GM12878 (cell line): ENCODE measurements around the gene TRAPPC2B. TPM values are rescaled to one million over a fixed set of nuclear protein-coding genes. Genes with fewer than 3 reads are reported as not detected.

Experiments used
- ATAC-seq: fragments of 200-7000 bp; cut with Tn5 transposase; 3 replicates; pipeline ENCODE4 v1.9.1; 2020; ENCODE audit warnings: mild to moderate bottlenecking, moderate library complexity
- BruUV-seq: library from RNA; stranded (reverse); fragments of 400-500 nt; replicated peaks from 2 replicates; lab custom pipeline; 2021; lab: Mats Ljungman, UMichigan
- CTCF ChIA-PET: fragments of 300-600 bp; sonication (Branson Sonifier 250); formaldehyde crosslinking; extraction: SDS; loops from one replicate; lab custom pipeline; 2021; ENCODE audit warnings: inconsistent platforms; lab: Yijun Ruan, JAX
- POLR2A ChIA-PET: fragments of 350-600 bp; formaldehyde crosslinking; extraction: SDS; loops from one replicate; lab custom pipeline; 2021; ENCODE audit warnings: inconsistent platforms; lab: Charles Lee
- RAD21 ChIA-PET: fragments of 300-600 bp; sonication (Branson Sonifier 250); formaldehyde crosslinking; loops from one replicate; lab custom pipeline; 2023; ENCODE audit warnings: antibody characterized with exemption; ENCODE audit not compliant: unreplicated experiment; lab: Charles Lee
- SMC1A ChIA-PET: fragments of 300-600 bp; sonication (Branson Sonifier 250); formaldehyde crosslinking; loops from one replicate; lab custom pipeline; 2023; ENCODE audit not compliant: unreplicated experiment, uncharacterized antibody; lab: Charles Lee
- DNase-seq: peaks from one replicate; pipeline ENCODE4 v3.0.0-alpha.2; 2011; ENCODE audit warnings: low read depth, low spot score
- FAIRE-seq: peaks from 3 replicates; lab custom pipeline; 2011; peaks lifted over from hg19 to GRCh38; lab: Jason Lieb, UNC
- H2AFZ ChIP-seq: 2 replicates; pipeline ENCODE4 v1.6.0; 2011; ENCODE audit warnings: low read depth, low read length, control low read depth; ENCODE audit not compliant: control insufficient read depth
- H3K27ac ChIP-seq: 2 replicates; pipeline ENCODE4 v1.5.1; 2011; ENCODE audit warnings: control low read depth; ENCODE audit not compliant: control insufficient read depth, insufficient read depth
- H3K27me3 ChIP-seq, 2 experiments: replicated peaks in 1 of 2; 2 replicates each; pipeline versions ENCODE4 v1.6.0 to v1.6.1; 2011; ENCODE audit warnings: low read length in 1 of 2; ENCODE audit not compliant: control insufficient read depth in 2 of 2, insufficient read depth in 2 of 2
- H3K36me3 ChIP-seq, 2 experiments: 2 replicates each; pipeline ENCODE4 v1.5.1; 2011; ENCODE audit warnings: low read length in 1 of 2; ENCODE audit not compliant: control insufficient read depth in 2 of 2, insufficient read depth in 2 of 2
- H3K4me1 ChIP-seq: 2 replicates; pipeline ENCODE4 v1.6.1; 2011; ENCODE audit warnings: mild to moderate bottlenecking, low read length, moderate library complexity, mixed read lengths; ENCODE audit not compliant: control insufficient read depth, insufficient read depth
- H3K4me2 ChIP-seq: 2 replicates; pipeline ENCODE4 v1.6.0; 2011; ENCODE audit warnings: control low read depth; ENCODE audit not compliant: control insufficient read depth, insufficient read depth
- H3K4me3 ChIP-seq: fragments of 200-600 bp; sonication (generic); 2 replicates; pipeline ENCODE4 v1.5.1; 2016
- H3K79me2 ChIP-seq: 2 replicates; pipeline ENCODE4 v1.6.0; 2011; ENCODE audit warnings: low read length; ENCODE audit not compliant: control insufficient read depth, insufficient read depth
- H3K9ac ChIP-seq: 2 replicates; pipeline ENCODE4 v1.8.0; 2011; ENCODE audit warnings: low read length, control low read depth, mixed read lengths; ENCODE audit not compliant: control insufficient read depth, insufficient read depth
- H3K9me3 ChIP-seq: replicated peaks from 3 replicates; pipeline ENCODE4 v1.5.1; 2011; ENCODE audit warnings: mild to moderate bottlenecking, low read length; ENCODE audit not compliant: control insufficient read depth, insufficient read depth
- H4K20me1 ChIP-seq: 2 replicates; pipeline ENCODE4 v1.6.0; 2011; ENCODE audit not compliant: control insufficient read depth, insufficient read depth
- CEBPB ChIP-seq, 2 experiments: fragments of 150-350 bp in 1 of 2; IDR thresholded peaks; 2 replicates each; pipeline ENCODE4 v1.6.1; 2012 to 2014; ENCODE audit warnings: low read depth in 2 of 2, low read length in 2 of 2, borderline replicate concordance in 1 of 2, inconsistent platforms in 1 of 2
- DPF2 ChIP-seq: fragments of 450-650 bp; IDR thresholded peaks from 2 replicates; pipeline ENCODE4 v1.6.1; 2017; ENCODE audit warnings: mild to moderate bottlenecking
- RUNX3 ChIP-seq: IDR thresholded peaks from 2 replicates; pipeline ENCODE4 v1.6.1; 2012; ENCODE audit warnings: low read length, inconsistent platforms
- TBL1XR1 ChIP-seq: IDR thresholded peaks from 2 replicates; pipeline ENCODE4 v1.6.1; 2012; ENCODE audit warnings: low read depth, low read length, improper control_type of control experiment
- ZNF622 ChIP-seq: fragments of 450-650 bp; IDR thresholded peaks from 2 replicates; pipeline ENCODE4 v1.6.1; 2017; ENCODE audit warnings: mild to moderate bottlenecking, inconsistent platforms
- ZSCAN29 ChIP-seq: fragments of 450-650 bp; IDR thresholded peaks from 2 replicates; pipeline ENCODE4 v1.6.1; 2017; ENCODE audit warnings: mild to moderate bottlenecking, moderate library complexity
- WGBS: methylation state at CpG from one replicate; pipeline ENCODE4 v1.1.6; 2016; ENCODE audit warnings: low lambda C conversion rate; ENCODE audit not compliant: insufficient replicate concordance, insufficient coverage; ENCODE audit errors: missing lambda C conversion rate; 5-methylcytosine and 5-hydroxymethylcytosine counted together
- in situ Hi-C: fragments of 300-500 bp; cut with MboI; formaldehyde crosslinking; loops from 9 replicates; pipeline ENCODE4 v1.14.3; 2018; ENCODE audit warnings: mixed read lengths
- intact Hi-C: fragments of 100-400 bp; cut with micrococcal nuclease; formaldehyde crosslinking; loops from one replicate; pipeline ENCODE4 v1.14.2; 2022; ENCODE audit not compliant: unreplicated experiment
- polyA plus RNA-seq, 11 experiments: library from polyadenylated mRNA; depleted of rRNA in 4 of 11; unstranded in 6 of 11; stranded (reverse) in 5 of 11; fragments of >200 nt; fragmentation: Nextera tagmentation in 4 of 11; fragmentation: Illumina TruSeq in 1 of 11; extraction: Ambion mirVana in 4 of 11; extraction: Trizol in 1 of 11; gene quantifications; 1 replicate in 1 of 11; 2 replicates in 10 of 11; pipeline versions ENCODE4 v1.2.1 to v1.2.3, GENCODE V29; 2011 to 2016; ENCODE audit warnings: inconsistent platforms in 2 of 11, missing spikeins in 2 of 11, low read depth in 1 of 11
- total RNA-seq, 4 experiments: library from RNA; depleted of rRNA in 3 of 4; stranded (reverse); fragments of >200 nt in 3 of 4; fragmentation: Illumina TruSeq in 1 of 4; extraction: Trizol in 1 of 4; gene quantifications; 2 replicates each; pipeline versions ENCODE4 v1.2.1 to v1.2.3, GENCODE V29; 2013 to 2021
- TF ChIP-seq, protein P1 (sequence below): fragments of 450-650 bp; formaldehyde crosslinking; IDR thresholded peaks from 2 replicates; pipeline ENCODE4 v1.4.0; 2022; ENCODE audit warnings: mild to moderate bottlenecking, moderate library complexity
- TF ChIP-seq, protein P2 (sequence below): fragments of 450-650 bp; IDR thresholded peaks from 2 replicates; pipeline ENCODE4 v1.6.1; 2017; ENCODE audit warnings: mild to moderate bottlenecking, moderate library complexity

TRAPPC2B gene
- total and polyA plus RNA-seq, 10 of the 15 experiments (the other 5 are each of a cell fraction or from before 2014, with no cell fraction given), result 10.6 to 86.4 (median 25.6) TPM

GRCh38 chr19:57348136-57348535 lies 15.2 kb upstream of the TRAPPC2B start:
- WGBS, result 65% methylated on average over 3 of the region's 3 CpGs
- SMC1A ChIA-PET, result interaction anchor here (1.1 to 1.2 kb wide), 2 partner anchors 15 to 47 kb away, joined by 3 read pairs; partner anchors contain the start of genes TRAPPC2B and ZNF547
- intact Hi-C loops, result no loop called here
- DNase-seq, result no peak
- TF ChIP-seq, protein P1, sequence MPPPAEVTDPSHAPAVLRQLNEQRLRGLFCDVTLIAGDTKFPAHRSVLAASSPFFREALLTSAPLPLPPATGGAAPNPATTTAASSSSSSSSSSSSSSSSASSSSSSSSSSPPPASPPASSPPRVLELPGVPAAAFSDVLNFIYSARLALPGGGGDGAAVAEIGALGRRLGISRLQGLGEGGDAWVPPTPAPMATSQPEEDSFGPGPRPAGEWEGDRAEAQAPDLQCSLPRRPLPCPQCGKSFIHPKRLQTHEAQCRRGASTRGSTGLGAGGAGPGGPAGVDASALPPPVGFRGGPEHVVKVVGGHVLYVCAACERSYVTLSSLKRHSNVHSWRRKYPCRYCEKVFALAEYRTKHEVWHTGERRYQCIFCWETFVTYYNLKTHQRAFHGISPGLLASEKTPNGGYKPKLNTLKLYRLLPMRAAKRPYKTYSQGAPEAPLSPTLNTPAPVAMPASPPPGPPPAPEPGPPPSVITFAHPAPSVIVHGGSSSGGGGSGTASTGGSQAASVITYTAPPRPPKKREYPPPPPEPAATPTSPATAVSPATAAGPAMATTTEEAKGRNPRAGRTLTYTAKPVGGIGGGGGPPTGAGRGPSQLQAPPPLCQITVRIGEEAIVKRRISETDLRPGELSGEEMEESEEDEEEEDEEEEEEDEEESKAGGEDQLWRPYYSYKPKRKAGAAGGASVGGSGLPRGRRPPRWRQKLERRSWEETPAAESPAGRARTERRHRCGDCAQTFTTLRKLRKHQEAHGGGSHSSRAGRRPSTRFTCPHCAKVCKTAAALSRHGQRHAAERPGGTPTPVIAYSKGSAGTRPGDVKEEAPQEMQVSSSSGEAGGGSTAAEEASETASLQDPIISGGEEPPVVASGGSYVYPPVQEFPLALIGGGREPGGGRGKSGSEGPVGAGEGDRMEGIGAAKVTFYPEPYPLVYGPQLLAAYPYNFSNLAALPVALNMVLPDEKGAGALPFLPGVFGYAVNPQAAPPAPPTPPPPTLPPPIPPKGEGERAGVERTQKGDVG (CRISPR knock-in tag), result no peak
- TF ChIP-seq ZSCAN29 (no peak), TBL1XR1 (no peak), CEBPB (IDR thresholded peaks at IDR 0.05; ENCODE audit: borderline replicate concordance in 1 of 2, low read depth in 2 of 2, low read length in 2 of 2) (no peak), ZNF622 (no peak), RUNX3 (no peak), DPF2 (no peak)
- TF ChIP-seq, protein P2, sequence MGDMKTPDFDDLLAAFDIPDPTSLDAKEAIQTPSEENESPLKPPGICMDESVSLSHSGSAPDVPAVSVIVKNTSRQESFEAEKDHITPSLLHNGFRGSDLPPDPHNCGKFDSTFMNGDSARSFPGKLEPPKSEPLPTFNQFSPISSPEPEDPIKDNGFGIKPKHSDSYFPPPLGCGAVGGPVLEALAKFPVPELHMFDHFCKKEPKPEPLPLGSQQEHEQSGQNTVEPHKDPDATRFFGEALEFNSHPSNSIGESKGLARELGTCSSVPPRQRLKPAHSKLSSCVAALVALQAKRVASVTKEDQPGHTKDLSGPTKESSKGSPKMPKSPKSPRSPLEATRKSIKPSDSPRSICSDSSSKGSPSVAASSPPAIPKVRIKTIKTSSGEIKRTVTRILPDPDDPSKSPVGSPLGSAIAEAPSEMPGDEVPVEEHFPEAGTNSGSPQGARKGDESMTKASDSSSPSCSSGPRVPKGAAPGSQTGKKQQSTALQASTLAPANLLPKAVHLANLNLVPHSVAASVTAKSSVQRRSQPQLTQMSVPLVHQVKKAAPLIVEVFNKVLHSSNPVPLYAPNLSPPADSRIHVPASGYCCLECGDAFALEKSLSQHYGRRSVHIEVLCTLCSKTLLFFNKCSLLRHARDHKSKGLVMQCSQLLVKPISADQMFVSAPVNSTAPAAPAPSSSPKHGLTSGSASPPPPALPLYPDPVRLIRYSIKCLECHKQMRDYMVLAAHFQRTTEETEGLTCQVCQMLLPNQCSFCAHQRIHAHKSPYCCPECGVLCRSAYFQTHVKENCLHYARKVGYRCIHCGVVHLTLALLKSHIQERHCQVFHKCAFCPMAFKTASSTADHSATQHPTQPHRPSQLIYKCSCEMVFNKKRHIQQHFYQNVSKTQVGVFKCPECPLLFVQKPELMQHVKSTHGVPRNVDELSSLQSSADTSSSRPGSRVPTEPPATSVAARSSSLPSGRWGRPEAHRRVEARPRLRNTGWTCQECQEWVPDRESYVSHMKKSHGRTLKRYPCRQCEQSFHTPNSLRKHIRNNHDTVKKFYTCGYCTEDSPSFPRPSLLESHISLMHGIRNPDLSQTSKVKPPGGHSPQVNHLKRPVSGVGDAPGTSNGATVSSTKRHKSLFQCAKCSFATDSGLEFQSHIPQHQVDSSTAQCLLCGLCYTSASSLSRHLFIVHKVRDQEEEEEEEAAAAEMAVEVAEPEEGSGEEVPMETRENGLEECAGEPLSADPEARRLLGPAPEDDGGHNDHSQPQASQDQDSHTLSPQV, result no peak
- TF ChIP-seq, all 136 proteins: peak for 0
- Histone ChIP-seq H3K27ac (no peak overlapping the region), H4K20me1 (no peaks in the 10 kb centered on the region), H3K4me2 (no peak overlapping the region), H3K36me3 (peaks cover 0 to 6% of the 10 kb centered on the region in 2 experiments; a peak in 1 of 4 replicates), H3K79me2 (peaks cover 19% of the 10 kb centered on the region), H3K9ac (no peak overlapping the region), H2AFZ (no peak overlapping the region), H3K4me3 (no peak overlapping the region), H3K9me3 (no peaks in the 10 kb centered on the region; the same call in 2 of the 3 replicates), H3K4me1 (no peaks in the 10 kb centered on the region), H3K27me3 (no peaks in the 10 kb centered on the region)
- no TSS peak for BruUV-seq
- in situ Hi-C loops, result no loop called here
- ATAC-seq (no peak), FAIRE-seq (no peak)
- RAD21 ChIA-PET, result no interaction called here
- CTCF ChIA-PET, result no interaction called here
- POLR2A ChIA-PET, result interaction anchor here (1.0 kb wide), 1 partner anchor 8 kb away, joined by 4 read pairs; no protein-coding TSS in a partner anchor
